Loucy (cell line): Measurements from ENCODE around the gene USP47.

ENCODE experiments used
- H2AFZ ChIP-seq: fragments of 200-600 bp; sonication (generic); 2 replicates; pipeline ENCODE4 v1.6.0; 2016; ENCODE audit warnings: antibody characterized with exemption, mild to moderate bottlenecking, low read length, moderate library complexity
- H3F3A ChIP-seq: fragments of 200-600 bp; 2 replicates; pipeline ENCODE4 v1.6.0; 2016; ENCODE audit warnings: antibody characterized with exemption, low read depth, mild to moderate bottlenecking
- H3K27me3 ChIP-seq: fragments of 200-600 bp; sonication (generic); 2 replicates; pipeline ENCODE4 v1.6.1; 2014; ENCODE audit warnings: low read length, mild to moderate bottlenecking; ENCODE audit not compliant: insufficient read depth, poor library complexity, severe bottlenecking
- H3K36me3 ChIP-seq: fragments of 200-600 bp; sonication (generic); 2 replicates; pipeline ENCODE4 v1.6.1; 2016; ENCODE audit warnings: low read length; ENCODE audit not compliant: insufficient read depth
- H3K4me1 ChIP-seq: fragments of 200-600 bp; sonication (generic); 2 replicates; pipeline ENCODE4 v1.5.1; 2014; ENCODE audit warnings: low read length, mild to moderate bottlenecking; ENCODE audit not compliant: insufficient read depth, poor library complexity, severe bottlenecking
- H3K4me2 ChIP-seq: fragments of 200-600 bp; sonication (generic); 2 replicates; pipeline ENCODE4 v1.6.0; 2014; ENCODE audit warnings: antibody characterized with exemption, low read length, low read depth, mild to moderate bottlenecking; ENCODE audit not compliant: poor library complexity, severe bottlenecking
- H3K4me3 ChIP-seq: fragments of 200-600 bp; sonication (generic); 2 replicates; pipeline ENCODE4 v1.5.1; 2014; ENCODE audit warnings: low read length, mild to moderate bottlenecking, mixed read lengths; ENCODE audit not compliant: poor library complexity, severe bottlenecking
- H3K79me2 ChIP-seq: fragments of 200-600 bp; sonication (generic); 2 replicates; pipeline ENCODE4 v1.6.1; 2014; ENCODE audit warnings: low read length; ENCODE audit not compliant: insufficient read depth
- H3K9ac ChIP-seq: fragments of 200-600 bp; sonication (generic); 2 replicates; pipeline ENCODE4 v1.6.0; 2014; ENCODE audit warnings: mild to moderate bottlenecking, low read depth, low read length, moderate library complexity; ENCODE audit not compliant: poor library complexity, severe bottlenecking
- H3K9me2 ChIP-seq: fragments of 200-600 bp; sonication (generic); replicated peaks from 2 replicates; pipeline ENCODE4 v1.6.1; 2016; ENCODE audit warnings: low read depth, low read length, mixed read lengths
- H3K9me3 ChIP-seq: fragments of 200-600 bp; sonication (generic); 2 replicates; pipeline ENCODE4 v1.6.1; 2014; ENCODE audit warnings: mild to moderate bottlenecking, antibody characterized with exemption, low read length, low read depth; ENCODE audit not compliant: insufficient read depth
- H4K20me1 ChIP-seq: fragments of 200-600 bp; sonication (generic); 2 replicates; pipeline ENCODE4 v1.6.0; 2014; ENCODE audit warnings: antibody characterized with exemption, low read length, mild to moderate bottlenecking; ENCODE audit not compliant: insufficient read depth, poor library complexity, severe bottlenecking
- CTCF ChIP-seq: fragments of 200-600 bp; sonication (generic); conservative IDR thresholded peaks from 2 replicates; pipeline ENCODE4 v1.5.1; 2014; ENCODE audit warnings: mild to moderate bottlenecking, antibody characterized with exemption, low read length
- EZH2phosphoT487 ChIP-seq: fragments of 200-600 bp; IDR thresholded peaks from 2 replicates; pipeline ENCODE4 v1.6.1; 2018; ENCODE audit warnings: antibody characterized with exemption, mild to moderate bottlenecking, moderate library complexity, borderline replicate concordance

USP47 gene

DNA sequence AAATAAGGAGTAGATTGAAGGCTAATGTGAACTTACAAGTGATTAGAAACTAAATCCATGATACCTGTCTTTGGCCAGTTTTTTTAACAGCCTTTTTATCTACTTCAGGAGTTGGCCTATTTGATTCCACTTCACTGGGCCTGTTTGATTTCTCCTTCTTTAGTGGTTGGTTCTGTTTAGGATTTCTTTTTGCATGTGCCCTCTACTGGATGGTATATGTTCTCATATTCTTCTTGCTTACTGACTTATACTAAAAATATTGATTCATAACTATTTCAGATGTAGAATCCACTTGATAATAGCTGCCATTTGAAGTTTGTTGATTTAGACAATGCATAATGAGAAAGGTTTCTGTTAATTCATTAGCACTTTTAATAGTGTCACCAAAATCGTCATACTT, 53.9 kb downstream of the USP47 start:
- TF ChIP-seq EZH2phosphoT487 (no peak), CTCF (peak; percentile 47)
- Histone ChIP-seq H3K9me2 (no peaks in the 10 kb centered on the region), H3K36me3 (peaks cover 67% of the 10 kb centered on the region)

DNA sequence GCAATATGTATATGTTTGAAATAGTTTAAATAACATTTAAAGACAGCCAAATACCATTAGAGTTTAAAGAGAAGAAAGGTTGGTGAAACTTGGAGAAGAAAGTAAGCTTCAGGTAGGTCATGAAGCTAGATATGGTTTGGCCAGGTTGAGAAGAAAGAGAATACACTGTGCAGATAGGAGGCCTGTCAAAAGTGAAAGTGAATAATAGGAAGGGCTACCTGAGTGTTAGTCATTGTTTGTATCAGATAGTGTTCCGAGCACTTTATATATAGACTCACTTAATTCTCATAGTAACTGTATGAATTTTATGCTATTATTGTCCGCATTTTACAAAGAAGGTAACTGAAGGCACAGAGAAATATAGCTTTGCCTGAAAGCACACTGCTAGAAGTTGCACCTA, 56.9 kb downstream of the USP47 start:
- Histone ChIP-seq H3K9me3 (no peaks in the 10 kb centered on the region), H2AFZ (no peak overlapping the region), H3K79me2 (0 out of 2 replicates have a peak, but pooled peaks cover 3% of the 10 kb centered on the region), H3K9ac (no peak overlapping the region), H4K20me1 (no peaks in the 10 kb centered on the region), H3K36me3 (peaks cover 55% of the 10 kb centered on the region), H3K4me2 (no peak overlapping the region), H3K9me2 (no peaks in the 10 kb centered on the region), H3K4me1 (no peaks in the 10 kb centered on the region), H3K4me3 (no peak overlapping the region), H3F3A (no peaks in the 10 kb centered on the region), H3K27me3 (no peaks in the 10 kb centered on the region)
- TF ChIP-seq EZH2phosphoT487 = no peak
- no peak for TF ChIP-seq CTCF

More for the DNA sequence above, 53.9 kb downstream of the USP47 start:
- Histone ChIP-seq H3F3A (no peaks in the 10 kb centered on the region), H3K4me1 (no peaks in the 10 kb centered on the region), H3K9ac (no peak overlapping the region), H3K79me2 (0 out of 2 replicates have a peak, but pooled peaks cover 3% of the 10 kb centered on the region), H4K20me1 (no peaks in the 10 kb centered on the region), H3K9me3 (no peaks in the 10 kb centered on the region), H3K4me2 (no peak overlapping the region), H3K4me3 (no peak overlapping the region), H3K27me3 (no peaks in the 10 kb centered on the region), H2AFZ (no peak overlapping the region)

DNA sequence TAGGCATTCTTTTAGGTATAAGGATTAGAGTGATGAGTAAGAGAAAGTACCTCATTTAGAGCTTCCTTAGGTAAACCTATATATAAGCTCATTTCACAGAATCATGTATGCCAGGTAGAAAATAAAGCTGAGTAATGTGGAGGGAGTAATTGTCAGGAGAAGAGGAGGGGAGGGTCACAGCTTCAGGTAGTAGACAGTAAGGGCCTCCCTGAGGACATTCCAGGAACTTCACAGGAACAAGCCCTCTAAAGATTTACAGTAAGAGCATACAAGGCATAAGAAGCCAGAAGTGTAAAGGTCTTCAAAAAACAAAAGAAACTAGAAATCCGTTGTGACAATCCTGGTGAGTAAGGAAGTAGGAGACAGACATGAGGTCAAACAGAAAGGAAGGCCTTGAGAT, 57.6 kb downstream of the USP47 start:
- H3K9me3 ChIP-seq = no peaks in the 10 kb centered on the region
- H3K4me1 ChIP-seq = no peaks in the 10 kb centered on the region
- no peak overlapping the region for H3K4me2 ChIP-seq
- no peak overlapping the region for H3K4me3 ChIP-seq
- no peaks in the 10 kb centered on the region for H4K20me1 ChIP-seq
- TF ChIP-seq EZH2phosphoT487 (no peak), CTCF (no peak; the same call in none of the 2 replicates)
- H3K27me3 ChIP-seq = no peaks in the 10 kb centered on the region
- peaks cover 54% of the 10 kb centered on the region for H3K36me3 ChIP-seq
- no peak overlapping the region for H2AFZ ChIP-seq
- H3K9ac ChIP-seq = no peak overlapping the region
- H3K79me2 ChIP-seq = 0 out of 2 replicates have a peak, but pooled peaks cover 3% of the 10 kb centered on the region
- H3F3A ChIP-seq = no peaks in the 10 kb centered on the region
- H3K9me2 ChIP-seq = no peaks in the 10 kb centered on the region
